Sigmoid colon (tissue), 7 donors: Measurements from ENCODE around the gene ZRANB3. TPM values are rescaled to one million over a fixed set of nuclear protein-coding genes. Genes with fewer than 3 reads are reported as not detected.

Experiments
- DNase-seq: peaks from one replicate; pipeline ENCODE4 v3.0.0-alpha.2; 2019
- H3K27ac ChIP-seq, 4 donors: fragments of 200-600 bp; sonication (generic); one replicate each; pipeline ENCODE4 v1.5.1; 2016 to 2019; ENCODE audit warnings: mild to moderate bottlenecking in 1 of 4
- H3K27me3 ChIP-seq, 3 donors: fragments of 200-600 bp; sonication (generic); one replicate each; pipeline ENCODE4 v1.5.1; 2019; ENCODE audit warnings: mild to moderate bottlenecking in 1 of 3
- H3K36me3 ChIP-seq, 4 donors: fragments of 200-600 bp; sonication (generic); one replicate each; pipeline ENCODE4 v1.5.1; 2016 to 2019
- H3K4me1 ChIP-seq, 4 donors: fragments of 200-600 bp; sonication (generic); one replicate each; pipeline ENCODE4 v1.5.1; 2017 to 2019
- H3K4me3 ChIP-seq, 4 donors: fragments of 200-600 bp; sonication (generic); one replicate each; pipeline ENCODE4 v1.5.1; 2017 to 2019; ENCODE audit warnings: mild to moderate bottlenecking in 2 of 4, moderate library complexity in 1 of 4
- H3K9me3 ChIP-seq, 4 donors: fragments of 200-600 bp in 3 of 4; sonication (generic) in 3 of 4; one replicate each; pipeline versions ENCODE4 v1.5.1 to v1.6.1; 2013 to 2019
- EP300 ChIP-seq, 4 donors: sonication (generic); formaldehyde crosslinking; IDR thresholded peaks; one replicate each; pipeline ENCODE4 v1.6.1; 2017; ENCODE audit warnings: antibody characterized with exemption in 4 of 4
- POLR2A ChIP-seq, 2 donors: fragments of 450-650 bp; IDR thresholded peaks; one replicate each; pipeline ENCODE4 v1.6.1; 2016; ENCODE audit warnings: antibody characterized with exemption in 2 of 2, mild to moderate bottlenecking in 2 of 2, moderate library complexity in 2 of 2
- POLR2AphosphoS5 ChIP-seq, 4 donors: sonication (generic); formaldehyde crosslinking; IDR thresholded peaks; one replicate each; pipeline ENCODE4 v1.6.1; 2017; ENCODE audit warnings: antibody characterized with exemption in 4 of 4
- WGBS, 2 donors: extraction: QIAGEN DNeasy Blood & Tissue Kit; methylation state at CpG; one replicate each; pipeline ENCODE4 v1.1.7; 2013; 5-methylcytosine and 5-hydroxymethylcytosine counted together
- intact Hi-C: fragments of 100-400 bp; cut with DNase I; formaldehyde crosslinking; loops from one replicate; pipeline ENCODE4 v1.15.1; 2023
- polyA plus RNA-seq, 3 donors: library from polyadenylated mRNA; stranded (reverse); fragments of 200-250 nt; gene quantifications; one replicate each; pipeline ENCODE4 v1.2.3, GENCODE V29; 2013
- total RNA-seq, 4 donors: library from RNA; depleted of rRNA; stranded (reverse); fragments of >200 nt; gene quantifications; one replicate each; pipeline ENCODE4 v1.1.0, GENCODE V29; 2016
- TF ChIP-seq, protein P1 (sequence below), 4 experiments: fragments of 450-650 bp in 3 of 4; fragments of 200-600 bp in 1 of 4; IDR thresholded peaks; one replicate each; pipeline ENCODE4 v1.5.1; 2016 to 2019; ENCODE audit warnings: antibody characterized with exemption in 4 of 4, mild to moderate bottlenecking in 3 of 4, moderate library complexity in 2 of 4
- donor health status: healthy with polysubstance abuse.
- donor health status: Bipolar disorder and iron deficiency.
- donor health status: healthy.

The ZRANB3 gene
- total and polyA plus RNA-seq, 7 donors, result 1.2 to 7.2 (median 3.1) TPM

DNA sequence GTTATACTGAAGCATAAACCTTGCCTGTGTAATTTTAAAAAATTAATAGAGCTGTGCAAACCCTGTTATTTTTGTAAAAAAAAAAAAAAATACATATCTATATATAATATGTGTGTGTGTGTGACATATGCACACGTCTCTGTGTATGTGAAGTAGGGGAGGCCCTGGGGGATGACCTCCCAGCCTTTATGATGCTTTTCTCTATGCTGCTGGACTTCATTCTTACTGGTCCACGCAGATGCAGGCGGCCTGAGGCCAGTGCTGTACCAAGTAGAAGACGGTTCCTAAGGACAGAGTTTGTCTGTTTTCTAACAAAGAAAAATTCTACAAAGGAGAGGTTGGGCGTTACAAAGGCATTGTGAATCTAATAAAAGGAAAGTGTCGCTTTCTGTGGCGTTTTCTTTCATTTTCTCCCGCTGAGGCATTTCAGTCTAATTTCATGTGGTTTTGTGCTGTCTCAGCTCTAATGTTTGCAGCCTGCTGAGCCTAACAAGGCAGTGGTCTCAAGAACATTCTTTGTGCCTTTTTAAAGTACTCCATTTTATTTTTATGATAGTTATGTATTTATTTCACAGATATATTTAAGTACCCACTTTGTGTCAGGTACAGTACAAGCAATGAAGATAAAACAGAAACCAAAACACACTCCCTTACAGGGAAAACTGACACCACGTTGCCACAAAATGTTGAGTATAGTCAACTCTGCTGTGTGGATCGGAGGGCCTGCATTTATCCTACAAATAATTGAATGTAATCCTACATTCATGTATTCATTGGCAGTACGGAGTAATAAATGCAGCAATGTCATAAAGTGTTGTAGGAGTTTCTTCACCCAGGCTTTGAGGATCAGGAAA lies 360.9 kb downstream of the ZRANB3 start:
- H3K27me3 ChIP-seq, result no peaks in the 10 kb centered on the region
- H3K4me1 ChIP-seq, result no peaks in the 10 kb centered on the region
- DNase-seq, result no peak
- WGBS, 2 donors, result 87 to 94% methylated on average over 11 of the region's 11 CpGs
- TF ChIP-seq EP300 (IDR thresholded peaks at IDR 0.05) (no peak), POLR2A (IDR thresholded peaks at IDR 0.05) (no peak), POLR2AphosphoS5 (IDR thresholded peaks at IDR 0.05) (no peak)
- TF ChIP-seq, protein P1, sequence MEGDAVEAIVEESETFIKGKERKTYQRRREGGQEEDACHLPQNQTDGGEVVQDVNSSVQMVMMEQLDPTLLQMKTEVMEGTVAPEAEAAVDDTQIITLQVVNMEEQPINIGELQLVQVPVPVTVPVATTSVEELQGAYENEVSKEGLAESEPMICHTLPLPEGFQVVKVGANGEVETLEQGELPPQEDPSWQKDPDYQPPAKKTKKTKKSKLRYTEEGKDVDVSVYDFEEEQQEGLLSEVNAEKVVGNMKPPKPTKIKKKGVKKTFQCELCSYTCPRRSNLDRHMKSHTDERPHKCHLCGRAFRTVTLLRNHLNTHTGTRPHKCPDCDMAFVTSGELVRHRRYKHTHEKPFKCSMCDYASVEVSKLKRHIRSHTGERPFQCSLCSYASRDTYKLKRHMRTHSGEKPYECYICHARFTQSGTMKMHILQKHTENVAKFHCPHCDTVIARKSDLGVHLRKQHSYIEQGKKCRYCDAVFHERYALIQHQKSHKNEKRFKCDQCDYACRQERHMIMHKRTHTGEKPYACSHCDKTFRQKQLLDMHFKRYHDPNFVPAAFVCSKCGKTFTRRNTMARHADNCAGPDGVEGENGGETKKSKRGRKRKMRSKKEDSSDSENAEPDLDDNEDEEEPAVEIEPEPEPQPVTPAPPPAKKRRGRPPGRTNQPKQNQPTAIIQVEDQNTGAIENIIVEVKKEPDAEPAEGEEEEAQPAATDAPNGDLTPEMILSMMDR (IDR thresholded peaks at IDR 0.05), result no peak
- H3K4me3 ChIP-seq, result no peak overlapping the region
- no peak overlapping the region for H3K27ac ChIP-seq
- intact Hi-C loops, result no loop called here
- H3K9me3 ChIP-seq, result no peaks in the 10 kb centered on the region
- peaks cover 13 to 80% (median 33%) of the 10 kb centered on the region in 4 donors for H3K36me3 ChIP-seq

DNA sequence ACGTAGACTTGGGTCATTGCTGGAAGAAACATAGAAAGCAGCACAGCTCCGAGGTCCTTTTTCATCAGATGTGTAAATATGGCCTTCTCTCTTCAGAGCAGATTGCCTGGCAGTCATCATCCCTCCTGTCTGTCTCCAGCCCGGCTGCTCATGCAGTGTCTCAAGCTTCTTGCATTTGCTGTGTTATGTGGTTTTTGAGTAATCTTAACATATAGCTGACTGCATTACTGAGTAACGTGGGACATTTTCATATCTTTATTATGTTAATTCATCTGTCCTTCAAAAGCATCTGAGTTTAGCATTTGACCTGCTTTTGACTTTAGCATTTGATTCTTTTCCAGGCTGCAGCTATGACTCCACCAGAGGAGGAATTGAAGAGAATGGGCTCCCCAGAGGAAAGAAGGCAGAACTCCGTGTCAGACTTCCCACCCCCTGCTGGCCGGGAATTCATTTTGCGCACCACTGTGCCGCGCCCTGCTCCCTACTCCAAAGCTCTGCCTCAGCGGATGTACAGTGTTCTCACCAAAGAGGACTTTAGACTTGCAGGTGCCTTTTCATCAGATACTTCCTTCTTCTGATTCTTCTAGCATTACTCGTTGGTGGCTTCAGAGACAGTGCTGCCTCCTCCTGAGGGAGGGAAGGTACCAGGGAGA lies 362.7 kb downstream of the ZRANB3 start:
- DNase-seq, result no peak
- WGBS, 2 donors, result 74 to 86% methylated on average over 11 of the region's 11 CpGs
- H3K4me3 ChIP-seq, result no peak overlapping the region
- H3K36me3 ChIP-seq, result peaks cover 13 to 95% (median 49%) of the 10 kb centered on the region in 4 donors
- no peaks in the 10 kb centered on the region for H3K9me3 ChIP-seq
- H3K4me1 ChIP-seq, result no peaks in the 10 kb centered on the region
- H3K27ac ChIP-seq, result no peak overlapping the region
- intact Hi-C loops, result no loop called here
- no peaks in the 10 kb centered on the region for H3K27me3 ChIP-seq
- no peak for TF ChIP-seq POLR2AphosphoS5 (IDR thresholded peaks at IDR 0.05)
- TF ChIP-seq, protein P1 (IDR thresholded peaks at IDR 0.05), result no peak
- no peak for TF ChIP-seq POLR2A (IDR thresholded peaks at IDR 0.05)
- TF ChIP-seq EP300 (IDR thresholded peaks at IDR 0.05), result no peak

DNA sequence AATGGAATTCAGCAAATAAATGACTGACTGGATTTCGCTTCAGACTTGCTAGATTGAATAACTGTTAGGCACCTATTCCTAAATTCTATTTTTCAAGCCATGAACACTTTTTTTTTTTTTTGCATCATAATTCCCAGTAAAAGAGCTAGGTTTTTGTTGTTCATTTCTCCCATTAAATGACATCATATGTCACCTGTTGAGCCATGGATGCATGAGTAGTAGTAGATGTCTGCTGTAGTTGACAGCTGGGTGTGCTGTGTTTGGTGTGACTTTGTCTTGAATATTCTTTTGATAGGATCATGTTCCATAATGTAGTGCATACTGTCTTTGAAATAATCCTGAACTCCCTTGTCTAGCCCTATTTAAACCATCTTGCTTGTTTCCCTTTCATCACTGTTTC lies 363.7 kb downstream of the ZRANB3 start:
- H3K4me3 ChIP-seq, result no peak overlapping the region
- H3K36me3 ChIP-seq, result peaks cover 13 to 97% (median 51%) of the 10 kb centered on the region in 4 donors
- H3K27ac ChIP-seq, result no peak overlapping the region
- WGBS, 2 donors, result 97 to 98% methylated on average over 1 of the region's 1 CpG
- no peaks in the 10 kb centered on the region for H3K4me1 ChIP-seq
- no peaks in the 10 kb centered on the region for H3K9me3 ChIP-seq
- no peak for TF ChIP-seq POLR2AphosphoS5 (IDR thresholded peaks at IDR 0.05)
- TF ChIP-seq, protein P1 (IDR thresholded peaks at IDR 0.05), result no peak
- TF ChIP-seq POLR2A (IDR thresholded peaks at IDR 0.05), result no peak
- TF ChIP-seq EP300 (IDR thresholded peaks at IDR 0.05), result no peak
- H3K27me3 ChIP-seq, result no peaks in the 10 kb centered on the region
- intact Hi-C loops, result no loop called here
- DNase-seq, result no peak

DNA sequence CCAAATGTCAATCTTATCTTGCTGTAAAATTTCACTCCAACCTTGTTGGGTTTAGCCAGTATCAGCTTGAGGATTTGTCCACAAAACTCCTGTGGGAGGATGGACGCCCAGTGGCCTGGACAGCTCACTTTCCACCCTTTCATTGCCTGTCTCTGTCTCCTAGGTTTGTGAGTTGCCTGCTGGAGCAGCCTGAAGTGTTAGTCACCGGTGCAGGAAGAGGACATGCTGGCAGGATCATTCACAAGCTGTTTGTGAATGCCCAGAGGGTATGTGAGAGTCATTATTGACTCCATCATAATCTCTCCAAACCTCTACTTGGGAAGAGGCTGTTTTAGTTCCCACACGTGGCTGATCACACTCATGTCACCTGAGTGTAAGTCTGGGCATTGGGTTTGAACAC lies 366.6 kb downstream of the ZRANB3 start:
- Histone ChIP-seq H3K36me3 (peaks cover 9 to 84% (median 38%) of the 10 kb centered on the region in 4 donors), H3K27me3 (no peaks in the 10 kb centered on the region), H3K27ac (no peak overlapping the region), H3K9me3 (no peaks in the 10 kb centered on the region), H3K4me3 (no peak overlapping the region), H3K4me1 (no peaks in the 10 kb centered on the region)
- DNase-seq, result no peak
- WGBS, 2 donors, result 87 to 88% methylated on average over 3 of the region's 3 CpGs
- intact Hi-C loops, result no loop called here
- no peak for TF ChIP-seq EP300 (IDR thresholded peaks at IDR 0.05)
- no peak for TF ChIP-seq POLR2A (IDR thresholded peaks at IDR 0.05)
- TF ChIP-seq, protein P1 (IDR thresholded peaks at IDR 0.05), result no peak
